Mucosa of descending colon (tissue), 3 donors: ENCODE results near the gene PDK3. TPM values are rescaled to one million over a fixed set of nuclear protein-coding genes. Genes with fewer than 3 reads are reported as not detected.

Experiments used
- ATAC-seq: fragments of 200-7000 bp; cut with Tn5 transposase; one replicate; pipeline ENCODE4 v1.9.1; 2020; ENCODE audit warnings: mild to moderate bottlenecking, moderate library complexity
- DNase-seq, 3 donors: peaks; one replicate each; pipeline ENCODE4 v3.0.0-alpha.2; 2020
- H3K36me3 ChIP-seq: fragments of 200-600 bp; one replicate; pipeline ENCODE4 v1.8.0; 2021; ENCODE audit warnings: low read depth, mild to moderate bottlenecking
- H3K4me1 ChIP-seq: fragments of 200-600 bp; one replicate; pipeline ENCODE4 v1.8.0; 2021; ENCODE audit warnings: low read depth, mild to moderate bottlenecking
- H3K4me3 ChIP-seq: fragments of 200-600 bp; one replicate; pipeline ENCODE4 v1.8.0; 2021; ENCODE audit warnings: mild to moderate bottlenecking
- H3K9me3 ChIP-seq: fragments of 200-600 bp; one replicate; pipeline ENCODE4 v1.8.0; 2021; ENCODE audit warnings: mild to moderate bottlenecking
- intact Hi-C, 2 donors: fragments of 100-400 bp; cut with DNase I in 1 of 2; cut with micrococcal nuclease in 1 of 2; formaldehyde crosslinking; loops; one replicate each; pipeline versions ENCODE4 v1.11.0 to v1.11.1; 2022; cut with DNase I, micrococcal nuclease
- total RNA-seq, 3 donors: library from RNA; stranded (reverse); fragmentation: NEBNext Ultra II Directional in 2 of 3; extraction: Animal tissue kit (Norgen Biotek cat#: 25700) in 2 of 3; gene quantifications; one replicate each; pipeline versions ENCODE4 v1.2.1 to v1.2.4, GENCODE V29; 2021 to 2023
- TF ChIP-seq, protein P1 (sequence below): fragments of 200-600 bp; IDR thresholded peaks from one replicate; pipeline ENCODE4 v1.8.0; 2022; ENCODE audit warnings: antibody characterized with exemption, mild to moderate bottlenecking
- donor health status: DM: no; HTN: no; CAD: no; lungs with moderate emphysema.
- donor health status: DM: no; HTN: no; CAD: no.
- donor health status: DM: no; HTN: yes; CAD: no.

PDK3 gene
- total RNA-seq, 3 donors from 2014 or later: 15.7 to 47.1 (median 20.0) TPM

GRCh38 chrX:24426340-24426913 lies 38.7 kb upstream of the PDK3 start:
- Histone ChIP-seq H3K4me1 (peaks cover 14% of the 10 kb centered on the region), H3K4me3 (no peak overlapping the region), H3K9me3 (no peaks in the 10 kb centered on the region), H3K36me3 (no peaks in the 10 kb centered on the region)
- TF ChIP-seq, protein P1, sequence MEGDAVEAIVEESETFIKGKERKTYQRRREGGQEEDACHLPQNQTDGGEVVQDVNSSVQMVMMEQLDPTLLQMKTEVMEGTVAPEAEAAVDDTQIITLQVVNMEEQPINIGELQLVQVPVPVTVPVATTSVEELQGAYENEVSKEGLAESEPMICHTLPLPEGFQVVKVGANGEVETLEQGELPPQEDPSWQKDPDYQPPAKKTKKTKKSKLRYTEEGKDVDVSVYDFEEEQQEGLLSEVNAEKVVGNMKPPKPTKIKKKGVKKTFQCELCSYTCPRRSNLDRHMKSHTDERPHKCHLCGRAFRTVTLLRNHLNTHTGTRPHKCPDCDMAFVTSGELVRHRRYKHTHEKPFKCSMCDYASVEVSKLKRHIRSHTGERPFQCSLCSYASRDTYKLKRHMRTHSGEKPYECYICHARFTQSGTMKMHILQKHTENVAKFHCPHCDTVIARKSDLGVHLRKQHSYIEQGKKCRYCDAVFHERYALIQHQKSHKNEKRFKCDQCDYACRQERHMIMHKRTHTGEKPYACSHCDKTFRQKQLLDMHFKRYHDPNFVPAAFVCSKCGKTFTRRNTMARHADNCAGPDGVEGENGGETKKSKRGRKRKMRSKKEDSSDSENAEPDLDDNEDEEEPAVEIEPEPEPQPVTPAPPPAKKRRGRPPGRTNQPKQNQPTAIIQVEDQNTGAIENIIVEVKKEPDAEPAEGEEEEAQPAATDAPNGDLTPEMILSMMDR: no peak
- ATAC-seq (peak; percentile 57), DNase-seq (no peak)
- intact Hi-C loops: no loop called here

DNA sequence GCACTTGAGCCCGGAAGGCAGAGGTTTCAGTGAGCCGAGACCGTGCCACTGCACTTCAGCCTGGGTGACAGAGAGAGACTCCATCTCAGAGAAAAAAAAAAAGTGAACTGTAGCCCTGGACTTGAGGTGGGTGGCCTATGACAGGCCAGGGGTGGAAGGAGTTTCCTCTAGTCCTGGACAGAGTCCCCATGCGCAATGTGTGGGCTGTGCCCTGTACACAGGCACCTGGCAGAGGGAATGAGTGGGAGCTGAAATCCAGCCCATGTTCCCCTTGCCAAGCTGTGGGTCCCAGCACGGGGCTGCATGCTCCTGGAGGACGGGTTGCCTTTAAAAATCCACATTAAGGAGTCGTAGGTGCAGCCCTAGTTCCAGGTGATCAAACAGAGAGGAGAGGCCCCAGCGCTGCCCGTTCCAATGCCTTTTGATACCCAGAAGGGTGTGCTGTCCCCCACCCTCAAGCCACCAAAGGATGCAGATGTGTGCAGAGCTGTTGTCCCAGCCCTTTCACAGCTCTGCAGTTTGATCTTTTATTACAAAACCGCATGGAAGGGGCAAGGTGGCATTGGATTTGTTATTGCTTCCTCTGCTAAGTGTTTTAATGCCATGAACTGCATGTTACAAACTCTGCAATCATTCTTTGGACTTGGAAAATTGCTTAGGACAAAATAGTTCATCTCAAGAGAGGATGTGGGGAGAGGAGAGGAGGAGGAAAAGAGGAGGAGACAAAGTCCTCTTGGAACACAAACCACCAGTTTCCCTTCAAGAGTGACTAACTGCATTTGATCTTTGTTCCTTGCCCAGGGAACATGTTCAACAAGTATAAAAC lies 38.0 kb upstream of the PDK3 start:
- Histone ChIP-seq H3K4me1 (peaks cover 14% of the 10 kb centered on the region), H3K36me3 (no peaks in the 10 kb centered on the region), H3K4me3 (no peak overlapping the region), H3K9me3 (no peaks in the 10 kb centered on the region)
- TF ChIP-seq, protein P1: no peak
- intact Hi-C loops: no loop called here
- DNase-seq (peak in 2 of 3 donors; percentile 9 to 23), ATAC-seq (peak; percentile 84)

GRCh38 chrX:24427747-24428019 lies 37.4 kb upstream of the PDK3 start:
- DNase-seq: peak in 1 of 3 donors; percentile 17
- intact Hi-C loops: no loop called here
- TF ChIP-seq, protein P1: no peak
- peaks cover 14% of the 10 kb centered on the region for H3K4me1 ChIP-seq
- H3K36me3 ChIP-seq: no peaks in the 10 kb centered on the region
- no peak for ATAC-seq
- no peak overlapping the region for H3K4me3 ChIP-seq
- H3K9me3 ChIP-seq: no peaks in the 10 kb centered on the region

GRCh38 chrX:24428516-24428915 lies 36.6 kb upstream of the PDK3 start:
- H3K4me1 ChIP-seq: peaks cover 14% of the 10 kb centered on the region
- no peak for DNase-seq
- TF ChIP-seq, protein P1: no peak
- no peaks in the 10 kb centered on the region for H3K36me3 ChIP-seq
- H3K9me3 ChIP-seq: no peaks in the 10 kb centered on the region
- intact Hi-C loops: no loop called here
- no peak overlapping the region for H3K4me3 ChIP-seq
- ATAC-seq: no peak

GRCh38 chrX:24435060-24435459 lies 30.0 kb upstream of the PDK3 start:
- DNase-seq (no peak), ATAC-seq (no peak)
- no peaks in the 10 kb centered on the region for H3K9me3 ChIP-seq
- no peaks in the 10 kb centered on the region for H3K36me3 ChIP-seq
- H3K4me3 ChIP-seq: no peak overlapping the region
- TF ChIP-seq, protein P1: no peak
- no peaks in the 10 kb centered on the region for H3K4me1 ChIP-seq
- intact Hi-C loops: no loop called here
